Measurements from ENCODE around the gene MRPL14.

DNA sequence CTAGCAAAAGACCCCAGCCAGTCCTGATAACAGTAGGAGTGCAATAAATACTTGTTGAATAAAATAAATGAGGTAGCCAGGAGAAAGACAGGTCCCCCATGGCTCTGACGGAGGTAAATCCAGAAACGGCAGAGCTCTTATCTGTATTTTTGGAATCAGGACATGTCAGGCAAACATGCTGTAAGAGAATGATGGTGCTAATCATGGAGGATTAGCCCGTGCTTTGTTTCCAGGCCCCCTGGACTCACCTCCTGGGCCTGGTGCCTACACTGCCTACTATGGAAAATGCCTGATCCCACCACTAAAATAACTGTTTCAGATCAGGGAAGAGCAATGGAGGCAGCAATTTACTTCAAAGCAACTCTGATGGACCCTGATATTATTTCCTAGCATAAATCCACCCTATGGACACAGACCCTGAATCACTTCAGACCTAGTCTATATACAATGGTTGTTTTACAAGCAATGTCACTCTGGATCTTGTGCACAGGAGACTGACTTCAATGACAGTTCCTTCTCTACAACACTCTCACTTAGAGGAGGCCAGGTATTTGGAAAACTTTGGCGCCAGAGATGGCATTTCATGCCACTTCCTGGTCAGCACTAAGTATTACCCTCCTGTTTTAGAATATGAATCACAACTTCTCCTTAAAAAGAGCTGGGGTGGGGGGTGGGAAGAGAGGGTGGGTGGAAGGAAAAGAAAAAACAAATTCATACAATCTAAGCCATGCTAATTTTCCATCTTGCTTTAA lies 6.4 kb downstream of the MRPL14 start:
- TF ChIP-seq, protein P1, sequence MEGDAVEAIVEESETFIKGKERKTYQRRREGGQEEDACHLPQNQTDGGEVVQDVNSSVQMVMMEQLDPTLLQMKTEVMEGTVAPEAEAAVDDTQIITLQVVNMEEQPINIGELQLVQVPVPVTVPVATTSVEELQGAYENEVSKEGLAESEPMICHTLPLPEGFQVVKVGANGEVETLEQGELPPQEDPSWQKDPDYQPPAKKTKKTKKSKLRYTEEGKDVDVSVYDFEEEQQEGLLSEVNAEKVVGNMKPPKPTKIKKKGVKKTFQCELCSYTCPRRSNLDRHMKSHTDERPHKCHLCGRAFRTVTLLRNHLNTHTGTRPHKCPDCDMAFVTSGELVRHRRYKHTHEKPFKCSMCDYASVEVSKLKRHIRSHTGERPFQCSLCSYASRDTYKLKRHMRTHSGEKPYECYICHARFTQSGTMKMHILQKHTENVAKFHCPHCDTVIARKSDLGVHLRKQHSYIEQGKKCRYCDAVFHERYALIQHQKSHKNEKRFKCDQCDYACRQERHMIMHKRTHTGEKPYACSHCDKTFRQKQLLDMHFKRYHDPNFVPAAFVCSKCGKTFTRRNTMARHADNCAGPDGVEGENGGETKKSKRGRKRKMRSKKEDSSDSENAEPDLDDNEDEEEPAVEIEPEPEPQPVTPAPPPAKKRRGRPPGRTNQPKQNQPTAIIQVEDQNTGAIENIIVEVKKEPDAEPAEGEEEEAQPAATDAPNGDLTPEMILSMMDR (IDR thresholded peaks at IDR 0.05): no peak
- TF ChIP-seq POLR2A (IDR thresholded peaks at IDR 0.05): no peak
